Measurements from ENCODE around the gene OR10G6.

OR10G6 gene

DNA sequence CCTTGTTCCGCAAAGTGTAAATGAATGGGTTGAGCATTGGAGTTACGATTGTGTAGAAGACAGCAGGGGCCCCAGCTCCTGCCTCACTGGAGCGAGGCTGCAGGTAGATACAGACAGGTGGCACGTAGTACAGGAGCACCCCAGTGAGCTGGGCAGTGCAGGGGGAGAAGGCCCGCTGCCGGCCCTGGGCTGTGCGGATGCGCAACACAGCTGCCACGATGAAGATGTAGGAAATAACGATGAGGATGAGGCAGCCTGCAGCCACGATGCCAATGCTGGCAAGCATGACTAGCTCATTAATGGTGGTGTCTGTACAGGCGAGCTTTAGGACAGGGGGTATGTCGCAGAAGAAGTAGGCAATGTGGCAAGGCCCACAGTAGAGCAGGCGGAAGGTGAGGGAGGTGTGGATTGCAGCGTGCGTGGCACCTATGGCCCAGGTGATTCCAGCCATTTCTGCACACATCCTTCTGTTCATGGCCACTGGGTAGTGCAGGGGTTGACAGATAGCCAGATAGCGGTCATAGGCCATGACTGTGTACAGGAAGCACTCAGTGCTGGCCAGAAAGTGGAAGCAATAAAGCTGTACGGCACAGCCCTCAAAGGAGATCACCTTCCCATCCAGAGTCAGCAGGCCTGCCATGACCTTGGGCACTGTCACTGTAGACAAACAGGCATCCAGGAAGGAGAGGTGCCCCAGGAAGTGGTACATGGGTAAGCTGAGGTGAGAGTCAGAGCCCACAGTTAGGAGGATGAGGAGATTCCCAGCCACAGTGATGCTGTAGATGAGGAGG, 18.0 kb downstream of the OR10G6 start:
- Histone ChIP-seq H3K4me1 (ENCODE audit: insufficient read depth, poor library complexity, severe bottlenecking) (peaks cover 44% of the 10 kb centered on the region), H3K4me3 (ENCODE audit: severe bottlenecking) (no peak overlapping the region), H3K27me3 (ENCODE audit: insufficient read depth, poor library complexity, severe bottlenecking) (no peaks in the 10 kb centered on the region), H3K27ac (ENCODE audit: poor library complexity, severe bottlenecking) (peak overlapping the region; percentile 57), H3K36me3 (ENCODE audit: low read depth) (no peaks in the 10 kb centered on the region), H3K9me3 (ENCODE audit: severe bottlenecking) (no peaks in the 10 kb centered on the region)
- no peak for ATAC-seq (ENCODE audit: low read depth)
- DNase-seq (ENCODE audit: low spot score), result no peak
- TF ChIP-seq, protein P1, sequence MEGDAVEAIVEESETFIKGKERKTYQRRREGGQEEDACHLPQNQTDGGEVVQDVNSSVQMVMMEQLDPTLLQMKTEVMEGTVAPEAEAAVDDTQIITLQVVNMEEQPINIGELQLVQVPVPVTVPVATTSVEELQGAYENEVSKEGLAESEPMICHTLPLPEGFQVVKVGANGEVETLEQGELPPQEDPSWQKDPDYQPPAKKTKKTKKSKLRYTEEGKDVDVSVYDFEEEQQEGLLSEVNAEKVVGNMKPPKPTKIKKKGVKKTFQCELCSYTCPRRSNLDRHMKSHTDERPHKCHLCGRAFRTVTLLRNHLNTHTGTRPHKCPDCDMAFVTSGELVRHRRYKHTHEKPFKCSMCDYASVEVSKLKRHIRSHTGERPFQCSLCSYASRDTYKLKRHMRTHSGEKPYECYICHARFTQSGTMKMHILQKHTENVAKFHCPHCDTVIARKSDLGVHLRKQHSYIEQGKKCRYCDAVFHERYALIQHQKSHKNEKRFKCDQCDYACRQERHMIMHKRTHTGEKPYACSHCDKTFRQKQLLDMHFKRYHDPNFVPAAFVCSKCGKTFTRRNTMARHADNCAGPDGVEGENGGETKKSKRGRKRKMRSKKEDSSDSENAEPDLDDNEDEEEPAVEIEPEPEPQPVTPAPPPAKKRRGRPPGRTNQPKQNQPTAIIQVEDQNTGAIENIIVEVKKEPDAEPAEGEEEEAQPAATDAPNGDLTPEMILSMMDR (IDR thresholded peaks at IDR 0.05; ENCODE audit: poor library complexity, severe bottlenecking), result no peak

DNA sequence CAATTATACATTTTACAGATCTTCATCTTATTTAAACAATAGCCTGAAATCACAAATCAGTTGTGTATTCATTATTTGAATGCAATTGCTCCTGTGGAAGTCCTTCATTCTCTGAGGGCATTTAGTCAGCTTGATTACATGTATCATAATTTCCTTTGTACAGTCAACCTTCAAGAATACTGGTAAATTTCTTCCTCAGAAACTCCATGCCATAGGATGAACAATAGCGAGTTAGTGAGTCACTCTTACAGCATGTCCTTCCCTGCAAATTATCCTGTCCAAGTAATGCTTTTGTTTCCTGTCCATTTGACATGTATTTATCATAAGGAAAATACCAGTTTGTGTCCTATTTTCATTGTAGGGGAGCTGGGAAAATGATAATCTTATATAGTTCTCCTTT, 21.1 kb downstream of the OR10G6 start:
- no peaks in the 10 kb centered on the region for H3K36me3 ChIP-seq (ENCODE audit: low read depth)
- DNase-seq (ENCODE audit: low spot score) (no peak), ATAC-seq (ENCODE audit: low read depth) (peak; percentile 98)
- peaks cover 44% of the 10 kb centered on the region for H3K4me1 ChIP-seq (ENCODE audit: insufficient read depth, poor library complexity, severe bottlenecking)
- peak overlapping the region; percentile 98 for H3K27ac ChIP-seq (ENCODE audit: poor library complexity, severe bottlenecking)
- no peaks in the 10 kb centered on the region for H3K9me3 ChIP-seq (ENCODE audit: severe bottlenecking)
- H3K27me3 ChIP-seq (ENCODE audit: insufficient read depth, poor library complexity, severe bottlenecking), result no peaks in the 10 kb centered on the region
- TF ChIP-seq, protein P1 (IDR thresholded peaks at IDR 0.05; ENCODE audit: poor library complexity, severe bottlenecking), result no peak
- H3K4me3 ChIP-seq (ENCODE audit: severe bottlenecking), result no peak overlapping the region

DNA sequence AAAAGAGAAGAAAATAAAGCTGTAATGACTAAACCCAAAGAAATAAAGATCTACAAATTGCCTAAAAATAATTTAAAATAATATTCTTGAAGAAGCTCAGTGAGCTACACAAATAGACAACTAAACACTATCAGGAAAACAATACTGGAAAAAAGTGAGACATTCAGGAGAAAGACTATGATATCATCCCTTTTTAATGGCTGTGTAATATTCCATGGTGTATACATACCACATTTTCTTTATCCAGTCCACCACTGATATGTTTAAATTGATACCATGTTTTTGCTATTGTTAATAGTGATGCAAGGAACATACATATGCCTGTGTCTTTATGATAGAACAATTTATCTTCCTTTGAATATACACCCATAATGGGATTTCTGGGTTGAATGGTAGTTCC, 38.2 kb downstream of the OR10G6 start:
- H3K36me3 ChIP-seq (ENCODE audit: low read depth), result no peaks in the 10 kb centered on the region
- H3K4me3 ChIP-seq (ENCODE audit: severe bottlenecking), result no peak overlapping the region
- no peak for DNase-seq (ENCODE audit: low spot score)
- TF ChIP-seq, protein P1 (IDR thresholded peaks at IDR 0.05; ENCODE audit: poor library complexity, severe bottlenecking), result no peak
- H3K27me3 ChIP-seq (ENCODE audit: insufficient read depth, poor library complexity, severe bottlenecking), result no peaks in the 10 kb centered on the region
- no peak for ATAC-seq (ENCODE audit: low read depth)
- no peak overlapping the region for H3K27ac ChIP-seq (ENCODE audit: poor library complexity, severe bottlenecking)
- H3K9me3 ChIP-seq (ENCODE audit: severe bottlenecking), result no peaks in the 10 kb centered on the region
- no peaks in the 10 kb centered on the region for H3K4me1 ChIP-seq (ENCODE audit: insufficient read depth, poor library complexity, severe bottlenecking)

DNA sequence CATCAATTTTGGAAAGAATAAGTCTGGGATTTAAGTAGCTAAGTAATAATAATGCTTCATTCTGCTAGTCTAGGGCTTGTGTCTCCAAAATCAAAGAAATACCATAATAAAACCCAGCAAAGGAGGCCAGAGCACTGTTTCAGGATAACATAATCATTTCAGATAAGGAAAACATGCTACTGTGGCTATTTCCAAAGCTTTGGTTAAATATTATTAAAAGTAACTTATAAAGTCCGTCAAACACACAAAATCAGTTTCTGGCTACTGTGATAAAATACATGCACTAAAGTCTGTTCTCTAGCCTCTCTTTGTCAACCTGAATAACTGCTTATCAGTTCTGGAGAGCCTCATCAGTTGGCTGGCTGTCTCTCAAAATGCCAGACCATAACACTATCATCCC, 49.8 kb downstream of the OR10G6 start:
- Histone ChIP-seq H3K27me3 (ENCODE audit: insufficient read depth, poor library complexity, severe bottlenecking) (no peaks in the 10 kb centered on the region), H3K4me1 (ENCODE audit: insufficient read depth, poor library complexity, severe bottlenecking) (no peaks in the 10 kb centered on the region)
- TF ChIP-seq, protein P1 (IDR thresholded peaks at IDR 0.05; ENCODE audit: poor library complexity, severe bottlenecking), result no peak

More for the DNA sequence above, 49.8 kb downstream of the OR10G6 start:
- DNase-seq (ENCODE audit: low spot score) (no peak), ATAC-seq (ENCODE audit: low read depth) (no peak)
- H3K27ac ChIP-seq (ENCODE audit: poor library complexity, severe bottlenecking), result no peak overlapping the region
- no peaks in the 10 kb centered on the region for H3K36me3 ChIP-seq (ENCODE audit: low read depth)
- H3K9me3 ChIP-seq (ENCODE audit: severe bottlenecking), result no peaks in the 10 kb centered on the region
- H3K4me3 ChIP-seq (ENCODE audit: severe bottlenecking), result no peak overlapping the region

Measured in RWPE2 (cell line).